GM12891 (cell line): Measurements from ENCODE around the gene RNF121.

Source experiments
- POLR2A ChIP-seq: IDR thresholded peaks from 2 replicates; pipeline ENCODE4 v1.6.1; 2011; ENCODE audit warnings: low read depth, low read length, control low read depth
- POLR2AphosphoS5 ChIP-seq: IDR thresholded peaks from 2 replicates; pipeline ENCODE4 v1.6.1; 2011; ENCODE audit warnings: low read depth, low read length, control low read depth

- TF ChIP-seq POLR2A (no peak), POLR2AphosphoS5 (no peak)
These were observed 110.4 kb downstream of the RNF121 start for GRCh38 chr11:72039031-72039855.
